Frontal cortex (tissue), 4 donors: ENCODE data around the gene ZNF276. TPM values are rescaled to one million over a fixed set of nuclear protein-coding genes. Genes with fewer than 3 reads are reported as not detected.
"Not testable (repeated sequence)": the region's sequence is repeated elsewhere in the genome, so short reads cannot be mapped to it uniquely, and the experiment has no call there.

Experiments used
- DNase-seq, 2 donors: peaks; one replicate each; pipeline ENCODE4 v3.0.0; 2012; ENCODE audit warnings: low spot score in 2 of 2
- FAIRE-seq: peaks from 2 replicates; lab custom pipeline; 2012; peaks lifted over from hg19 to GRCh38; lab: Jason Lieb, UNC
- total RNA-seq: library from RNA; depleted of rRNA; stranded (reverse); fragments of >200 nt; gene quantifications from one replicate; pipeline ENCODE4 v1.2.3, GENCODE V29; 2014
- donor health status: control.
- donor health status: control.
- donor health status: control.

ZNF276 gene
- total RNA-seq, 1 donor from 2014 or later = 11.8 TPM

- FAIRE-seq = no peak
- DNase-seq = no peak
Measured at GRCh38 chr16:89764711-89765201, 43.4 kb downstream of the ZNF276 start.

- DNase-seq (no peak), FAIRE-seq (no peak)
Measured at GRCh38 chr16:89765292-89765830, 44.0 kb downstream of the ZNF276 start.

DNA sequence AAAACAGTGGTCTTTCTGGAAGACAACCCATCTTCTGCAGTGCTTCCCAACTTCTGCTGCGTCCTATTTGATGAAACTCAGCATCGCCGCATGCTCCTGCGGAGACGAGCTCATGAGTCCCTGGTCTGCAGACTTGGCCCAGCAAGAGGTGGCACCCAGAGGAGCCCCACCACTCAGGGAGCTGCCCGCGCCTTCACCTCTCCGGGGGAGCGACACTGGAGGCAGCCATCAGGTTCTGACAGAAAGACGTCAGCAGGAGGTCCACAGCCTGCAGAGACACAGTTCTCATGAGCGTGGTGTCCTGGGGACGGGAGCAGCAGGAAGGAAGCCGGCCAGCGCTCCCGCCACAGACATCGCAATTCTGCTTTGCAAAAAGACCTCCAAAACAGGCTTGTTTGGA is 49.0 kb downstream of the ZNF276 start:
- FAIRE-seq (no peak), DNase-seq (no peak)

DNA sequence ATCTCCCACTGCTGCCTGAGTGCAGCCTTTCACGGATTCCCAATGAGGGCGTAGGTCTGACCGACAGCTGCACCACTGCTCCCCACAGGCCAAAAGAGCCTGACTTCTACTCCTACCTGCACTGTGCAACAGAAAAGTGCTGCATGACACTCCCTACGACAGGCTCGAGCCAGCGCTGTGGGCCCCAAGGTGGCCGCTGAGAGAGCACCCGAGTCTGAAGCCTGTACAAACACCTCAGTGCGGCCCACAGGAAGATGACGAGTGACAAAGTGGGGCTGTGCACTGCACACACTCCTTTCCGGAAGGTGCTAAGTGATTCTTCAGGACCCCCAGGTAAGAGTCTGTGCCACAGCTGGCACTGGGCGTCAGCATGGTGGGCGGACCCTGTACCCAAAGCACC is 53.9 kb downstream of the ZNF276 start:
- DNase-seq (no peak), FAIRE-seq (no peak)

- DNase-seq, FAIRE-seq: not testable (repeated sequence)
Measured at GRCh38 chr16:89778211-89778610, 56.9 kb downstream of the ZNF276 start.

- DNase-seq (no peak), FAIRE-seq (no peak)
Measured at GRCh38 chr16:89779231-89779908, 58.0 kb downstream of the ZNF276 start.

DNA sequence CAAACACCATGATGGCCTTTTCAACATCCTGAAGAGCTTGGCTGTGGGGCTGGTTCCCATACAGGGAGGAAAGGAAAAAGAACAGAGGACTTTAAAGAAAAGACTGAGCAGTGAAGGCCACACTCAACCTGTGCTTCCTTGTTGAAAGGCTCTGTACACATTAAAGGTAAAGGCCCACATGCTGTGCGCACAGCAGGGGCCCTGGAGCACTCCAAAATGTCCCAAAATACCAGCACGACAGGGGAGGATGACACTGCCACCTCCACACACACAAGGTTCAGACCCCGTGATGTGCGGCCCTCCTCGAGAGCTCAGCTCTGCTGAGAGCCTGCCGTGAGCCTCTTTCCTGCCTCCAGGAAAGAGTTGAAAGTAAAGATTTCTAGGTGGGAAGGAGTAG is 58.6 kb downstream of the ZNF276 start:
- no peak for FAIRE-seq
- DNase-seq = no peak

DNA sequence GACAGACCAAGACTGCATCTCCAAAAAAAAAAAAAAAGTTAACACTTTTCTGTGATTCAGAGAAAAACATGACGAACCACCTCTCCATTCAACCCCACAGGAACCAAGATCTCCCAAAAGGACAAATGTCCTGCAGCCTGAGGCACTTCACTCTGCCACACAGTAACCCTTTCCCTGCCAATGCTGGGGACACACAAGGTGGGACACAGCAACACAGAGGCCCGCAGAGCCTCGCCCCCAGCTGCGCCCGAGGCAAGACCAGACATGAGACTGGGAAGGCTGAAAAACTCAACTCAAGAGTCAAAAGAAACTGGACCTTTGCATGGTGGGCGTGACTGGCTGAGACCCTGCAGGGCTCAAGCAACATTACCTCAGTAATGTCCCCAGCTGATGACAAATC is 61.2 kb downstream of the ZNF276 start:
- no peak for DNase-seq
- no peak for FAIRE-seq

GRCh38 chr16:89783952-89784351 is 62.6 kb downstream of the ZNF276 start:
- not testable (repeated sequence) for DNase-seq, FAIRE-seq

DNA sequence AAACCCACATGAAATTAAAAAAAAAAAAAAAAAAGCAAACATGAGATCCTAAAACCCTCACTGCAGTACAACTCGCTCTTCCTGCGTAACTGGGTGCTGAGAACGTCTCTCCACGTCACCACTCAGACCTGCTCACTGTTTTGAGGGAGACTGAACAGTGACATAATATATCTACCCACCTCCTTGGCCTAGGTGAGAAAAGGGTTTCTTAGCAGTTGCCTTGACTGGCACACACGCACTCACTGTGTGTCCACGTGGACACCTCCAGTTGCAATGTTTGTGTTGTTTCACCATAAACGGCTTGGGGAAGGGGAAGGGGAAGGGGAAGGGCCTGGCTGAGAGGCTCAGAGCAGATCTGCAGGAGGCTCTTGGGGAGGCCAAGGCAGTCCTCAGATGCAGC is 63.1 kb downstream of the ZNF276 start:
- FAIRE-seq (no peak), DNase-seq (no peak)

- FAIRE-seq (no peak), DNase-seq (no peak)
Measured at GRCh38 chr16:89785523-89786155, 64.3 kb downstream of the ZNF276 start.

DNA sequence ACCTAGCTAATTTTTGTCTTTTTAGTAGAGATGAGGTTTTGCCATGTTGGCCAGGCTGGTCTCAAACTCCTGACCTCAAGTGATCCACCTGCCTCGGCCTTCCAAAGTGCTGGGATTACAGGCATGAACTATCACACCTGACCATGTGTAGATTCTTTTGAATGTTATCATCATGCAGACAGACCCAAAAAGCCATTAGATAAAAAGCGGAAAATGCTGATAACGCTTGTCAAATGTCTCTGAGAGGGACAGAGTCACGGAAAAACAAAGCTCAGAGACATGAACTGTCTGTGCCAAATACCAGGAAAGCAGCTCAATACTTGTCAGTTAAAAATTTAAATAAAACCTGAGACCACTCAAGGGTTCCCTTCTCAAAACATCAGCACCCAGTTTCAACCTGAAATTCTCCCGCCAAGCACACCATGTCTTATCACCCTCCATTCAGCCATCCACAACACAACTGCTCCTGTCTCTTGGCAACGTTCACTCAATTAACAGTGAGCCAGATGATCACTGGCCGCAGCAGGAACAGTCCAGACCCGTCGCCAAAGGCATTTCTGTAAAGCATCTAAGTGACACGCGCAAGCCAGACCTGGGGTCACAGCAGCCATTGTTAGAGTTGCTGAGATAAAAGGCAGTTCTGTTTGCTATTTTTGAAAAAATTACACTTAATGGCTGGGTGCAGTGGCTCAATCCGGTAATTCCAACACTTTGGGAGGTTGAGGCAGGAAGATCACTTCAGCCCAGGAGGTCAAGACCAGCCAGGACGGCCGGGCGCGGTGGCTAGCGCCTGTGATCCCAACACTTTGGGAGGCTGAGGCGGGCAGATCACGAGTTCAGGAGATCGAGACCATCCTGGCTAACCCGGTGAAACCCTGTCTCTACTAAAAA is 65.4 kb downstream of the ZNF276 start:
- DNase-seq = no peak
- no peak for FAIRE-seq

DNA sequence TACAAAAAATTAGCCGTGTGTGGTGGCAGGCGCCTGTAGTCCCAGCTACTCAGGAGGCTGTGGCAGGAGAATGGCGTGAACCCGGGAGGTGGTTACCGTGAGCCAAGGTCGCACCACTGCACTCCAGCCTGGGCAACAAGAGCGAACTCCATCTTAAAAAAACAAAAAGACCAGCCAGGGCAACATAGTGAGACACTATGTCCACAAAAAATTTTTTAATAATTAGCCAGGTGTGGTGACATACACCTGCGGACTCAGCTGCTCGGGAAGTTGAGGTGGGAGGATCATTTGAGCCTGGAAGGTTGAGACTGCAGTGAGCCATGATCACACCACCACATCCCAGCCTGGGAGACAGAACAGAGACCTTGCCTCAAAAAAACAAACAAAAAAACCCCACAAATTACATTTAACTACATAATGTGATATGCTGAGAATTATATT is 66.0 kb downstream of the ZNF276 start:
- DNase-seq (no peak), FAIRE-seq (no peak)

Other genes starting within 250 kb of the ZNF276 start
- 27.7 TPM for gene ANKRD11, start 231.0 kb upstream of the ZNF276 start, total RNA-seq
- gene SPG7, start 213.1 kb upstream of the ZNF276 start, total RNA-seq = 84.8 TPM
- gene RPL13, start 160.9 kb upstream of the ZNF276 start, total RNA-seq = 1,545 TPM
- 15.1 TPM for gene CPNE7, start 145.8 kb upstream of the ZNF276 start, total RNA-seq
- gene DPEP1, start 107.9 kb upstream of the ZNF276 start, total RNA-seq = 2.4 TPM
- 81.9 TPM for gene CHMP1A, start 63.8 kb upstream of the ZNF276 start, total RNA-seq
- gene SPATA33, start 63.7 kb upstream of the ZNF276 start, total RNA-seq = 7.7 TPM
- gene CDK10, start 34.8 kb upstream of the ZNF276 start, total RNA-seq = 30.6 TPM
- 20.0 TPM for gene SPATA2L, start 19.8 kb upstream of the ZNF276 start, total RNA-seq
- gene VPS9D1, start 639 bp upstream of the ZNF276 start, total RNA-seq = 7.7 TPM
- 8.2 TPM for gene FANCA, start 95.1 kb downstream of the ZNF276 start, total RNA-seq
- 14.7 TPM for gene SPIRE2, start 106.9 kb downstream of the ZNF276 start, total RNA-seq
- gene TCF25, start 152.1 kb downstream of the ZNF276 start, total RNA-seq = 177 TPM
- 3.3 TPM for gene MC1R, start 197.3 kb downstream of the ZNF276 start, total RNA-seq
- gene TUBB3, start 201.8 kb downstream of the ZNF276 start, total RNA-seq = 3,334 TPM
- gene DEF8, start 227.2 kb downstream of the ZNF276 start, total RNA-seq = 51.8 TPM